Stomach (tissue), 9 donors: ENCODE measurements around the gene CLDN9. TPM values are rescaled to one million over a fixed set of nuclear protein-coding genes. Genes with fewer than 3 reads are reported as not detected.

Source experiments
- DNase-seq, 2 donors: peaks; one replicate each; pipeline versions ENCODE4 v3.0.0 to v3.0.0-alpha.2; 2013 to 2019
- H3K27ac ChIP-seq, 5 donors: fragments of 200-600 bp in 4 of 5; sonication (generic) in 4 of 5; one replicate each; pipeline ENCODE4 v1.5.1; 2013 to 2019; ENCODE audit warnings: mild to moderate bottlenecking in 1 of 5, moderate library complexity in 1 of 5
- H3K27me3 ChIP-seq, 3 donors: fragments of 200-600 bp; sonication (generic); one replicate each; pipeline ENCODE4 v1.5.1; 2017 to 2019; ENCODE audit warnings: mixed run types in 1 of 3
- H3K36me3 ChIP-seq, 4 donors: fragments of 200-600 bp; sonication (generic); 1 replicate in 3 of 4; 2 replicates in 1 of 4; pipeline ENCODE4 v1.5.1; 2016 to 2019
- H3K4me1 ChIP-seq, 4 donors: fragments of 200-600 bp; sonication (generic); one replicate each; pipeline ENCODE4 v1.5.1; 2016 to 2019
- H3K4me3 ChIP-seq, 4 donors: fragments of 200-600 bp; sonication (generic) in 3 of 4; one replicate each; pipeline ENCODE4 v1.5.1; 2016 to 2019; ENCODE audit warnings: mild to moderate bottlenecking in 1 of 4
- H3K9me3 ChIP-seq, 4 donors: fragments of 200-600 bp; sonication (generic); one replicate each; pipeline ENCODE4 v1.5.1; 2016 to 2019
- CTCF ChIP-seq, 7 experiments: fragments of 450-650 bp in 4 of 7; fragments of 200-600 bp in 3 of 7; sonication (generic) in 3 of 7; IDR thresholded peaks; one replicate each; pipeline ENCODE4 v1.5.1; 2016 to 2019; ENCODE audit warnings: antibody characterized with exemption in 7 of 7, control low read depth in 2 of 7, mild to moderate bottlenecking in 1 of 7
- EP300 ChIP-seq: sonication (generic); formaldehyde crosslinking; IDR thresholded peaks from one replicate; pipeline ENCODE4 v1.6.1; 2017; ENCODE audit warnings: antibody characterized with exemption
- POLR2A ChIP-seq, 4 donors: fragments of 450-650 bp; IDR thresholded peaks; one replicate each; pipeline ENCODE4 v1.6.1; 2016; ENCODE audit warnings: antibody characterized with exemption in 4 of 4, control low read depth in 2 of 4, mild to moderate bottlenecking in 1 of 4, moderate library complexity in 1 of 4
- POLR2AphosphoS5 ChIP-seq, 3 donors: sonication (generic); formaldehyde crosslinking; IDR thresholded peaks; one replicate each; pipeline ENCODE4 v1.6.1; 2016; ENCODE audit warnings: antibody characterized with exemption in 3 of 3
- WGBS, 5 donors: extraction: QIAGEN DNeasy Blood & Tissue Kit in 3 of 5; methylation state at CpG; one replicate each; pipeline versions ENCODE4 v1.1.5 to v1.1.7; 2013 to 2018; 5-methylcytosine and 5-hydroxymethylcytosine counted together
- intact Hi-C: fragments of 100-400 bp; cut with DNase I; formaldehyde crosslinking; loops from one replicate; pipeline ENCODE4 v1.15.1; 2023; ENCODE audit warnings: low total_unique reads
- polyA plus RNA-seq, 3 donors: library from polyadenylated mRNA; stranded (reverse); fragments of 200-250 nt; gene quantifications; one replicate each; pipeline ENCODE4 v1.2.3, GENCODE V29; 2013
- small RNA-seq, 4 donors: library from RNA; depleted of rRNA; stranded (forward); fragments of <200 nt; gene quantifications; one replicate each; pipeline ENCODE3, GENCODE V24; 2016
- total RNA-seq, 5 donors: library from RNA; depleted of rRNA; stranded (reverse); fragments of >200 nt; gene quantifications; one replicate each; pipeline versions ENCODE4 v1.1.0 to v1.2.3, GENCODE V29; 2014 to 2016
- donor health status: healthy with polysubstance abuse.
- donor health status: Bipolar disorder and iron deficiency.
- donor health status: healthy.

Gene CLDN9
- total and polyA plus RNA-seq, 8 donors: 0.28 to 0.31 TPM; not detected in 6

- Histone ChIP-seq H3K27ac (peak overlapping the region in 1 of 5 donors; percentile 76), H3K4me3 (no peak overlapping the region), H3K4me1 (peaks cover 16 to 50% (median 27%) of the 10 kb centered on the region in 4 donors), H3K27me3 (no peaks in the 10 kb centered on the region), H3K9me3 (no peaks in the 10 kb centered on the region), H3K36me3 (peaks cover 0 to 4% (median 0%) of the 10 kb centered on the region in 4 donors)
- no peak for DNase-seq
- TF ChIP-seq POLR2AphosphoS5 (IDR thresholded peaks at IDR 0.05) (no peak), POLR2A (IDR thresholded peaks at IDR 0.05) (no peak), CTCF (IDR thresholded peaks at IDR 0.05) (no peak), EP300 (no peak)
- intact Hi-C loops: no loop called here
- WGBS, 5 donors: 92 to 96% (median 93%) methylated on average over 8 of the region's 8 CpGs
Measured at GRCh38 chr16:3063625-3064386, 51.1 kb downstream of the CLDN9 start.

Small RNA genes lying within 50 kb of the gene (small RNA-seq; reads per million reads assigned to genes)
- gene LINC00514: 0 reads per million in 4 donors

Other genes starting within 250 kb of the CLDN9 start
- gene ELOB, start 235.6 kb upstream of the CLDN9 start, total RNA-seq: 100 to 1,000 TPM in 4 of 5 donors, 10 to 100 TPM in 1; 68.1 to 279 (median 174) TPM
- 100 to 1,000 TPM; 386 to 713 (median 456) TPM for gene ELOB, start 235.6 kb upstream of the CLDN9 start, polyA plus RNA-seq
- not detected for gene PRSS33, start 225.4 kb upstream of the CLDN9 start, total RNA-seq
- not detected for gene PRSS33, start 225.4 kb upstream of the CLDN9 start, polyA plus RNA-seq
- gene PRSS41, start 214.5 kb upstream of the CLDN9 start, total RNA-seq: not detected
- not detected for gene PRSS41, start 214.5 kb upstream of the CLDN9 start, polyA plus RNA-seq
- gene PRSS21, start 195.7 kb upstream of the CLDN9 start, total RNA-seq: 1 to 10 TPM in 1 of 5 donors, not detected in 4; 1.1 TPM
- 1 to 10 TPM in 1 of 3 donors, under 1 TPM in 2; 0.50 to 2.9 (median 0.65) TPM for gene PRSS21, start 195.7 kb upstream of the CLDN9 start, polyA plus RNA-seq
- gene ZG16B, start 182.6 kb upstream of the CLDN9 start, total RNA-seq: 10 to 100 TPM in 2 of 5 donors, not detected in 3; 15.6 to 39.0 TPM
- 10 to 100 TPM; 13.0 to 35.4 (median 22.3) TPM for gene ZG16B, start 182.6 kb upstream of the CLDN9 start, polyA plus RNA-seq
- 10 to 100 TPM in 2 of 5 donors, 1 to 10 TPM in 2, not detected in 1; 1.8 to 33.2 (median 9.8) TPM for gene PRSS22, start 154.8 kb upstream of the CLDN9 start, total RNA-seq
- 10 to 100 TPM in 2 of 3 donors, 1 to 10 TPM in 1; 5.2 to 62.2 (median 22.7) TPM for gene PRSS22, start 154.8 kb upstream of the CLDN9 start, polyA plus RNA-seq
- gene FLYWCH2, start 129.7 kb upstream of the CLDN9 start, total RNA-seq: 10 to 100 TPM; 19.6 to 76.4 (median 52.4) TPM
- 10 to 100 TPM; 30.1 to 43.4 (median 39.0) TPM for gene FLYWCH2, start 129.7 kb upstream of the CLDN9 start, polyA plus RNA-seq
- gene FLYWCH1, start 101.0 kb upstream of the CLDN9 start, total RNA-seq: 100 to 1,000 TPM in 1 of 5 donors, 10 to 100 TPM in 4; 10.5 to 121 (median 26.5) TPM
- 10 to 100 TPM in 2 of 3 donors, 1 to 10 TPM in 1; 8.1 to 18.1 (median 12.0) TPM for gene FLYWCH1, start 101.0 kb upstream of the CLDN9 start, polyA plus RNA-seq
- under 1 TPM in 1 of 5 donors, not detected in 4; 0.37 TPM for gene KREMEN2, start 48.6 kb upstream of the CLDN9 start, total RNA-seq
- 1 to 10 TPM in 1 of 3 donors, not detected in 2; 1.1 TPM for gene KREMEN2, start 48.6 kb upstream of the CLDN9 start, polyA plus RNA-seq
- 10 to 100 TPM in 2 of 5 donors, 1 to 10 TPM in 3; 4.8 to 43.2 (median 8.4) TPM for gene PAQR4, start 43.6 kb upstream of the CLDN9 start, total RNA-seq
- 10 to 100 TPM in 2 of 3 donors, 1 to 10 TPM in 1; 2.7 to 15.3 (median 10.9) TPM for gene PAQR4, start 43.6 kb upstream of the CLDN9 start, polyA plus RNA-seq
- 10 to 100 TPM in 2 of 5 donors, 1 to 10 TPM in 3; 2.4 to 19.3 (median 9.6) TPM for gene PKMYT1, start 32.5 kb upstream of the CLDN9 start, total RNA-seq
- gene PKMYT1, start 32.5 kb upstream of the CLDN9 start, polyA plus RNA-seq: 10 to 100 TPM in 1 of 3 donors, 1 to 10 TPM in 2; 1.8 to 15.9 (median 9.5) TPM
- not detected for gene CLDN6, start 5.3 kb downstream of the CLDN9 start, total RNA-seq
- not detected for gene CLDN6, start 5.3 kb downstream of the CLDN9 start, polyA plus RNA-seq
- 100 to 1,000 TPM in 2 of 5 donors, 10 to 100 TPM in 2, 1 to 10 TPM in 1; 1.8 to 134 (median 77.2) TPM for gene TNFRSF12A, start 7.4 kb downstream of the CLDN9 start, total RNA-seq
- gene TNFRSF12A, start 7.4 kb downstream of the CLDN9 start, polyA plus RNA-seq: 100 to 1,000 TPM in 1 of 3 donors, 10 to 100 TPM in 2; 20.3 to 117 (median 25.8) TPM
- 10 to 100 TPM; 11.0 to 94.7 (median 21.7) TPM for gene HCFC1R1, start 11.0 kb downstream of the CLDN9 start, total RNA-seq
- gene HCFC1R1, start 11.0 kb downstream of the CLDN9 start, polyA plus RNA-seq: 100 to 1,000 TPM in 2 of 3 donors, 10 to 100 TPM in 1; 71.7 to 128 (median 102) TPM
- gene THOC6, start 11.1 kb downstream of the CLDN9 start, total RNA-seq: 10 to 100 TPM in 4 of 5 donors, not detected in 1; 10.5 to 97.9 (median 22.2) TPM
- 10 to 100 TPM; 15.3 to 39.0 (median 32.8) TPM for gene THOC6, start 11.1 kb downstream of the CLDN9 start, polyA plus RNA-seq
- 100 to 1,000 TPM in 1 of 5 donors, 10 to 100 TPM in 4; 18.4 to 693 (median 59.4) TPM for gene BICDL2, start 24.0 kb downstream of the CLDN9 start, total RNA-seq
- gene BICDL2, start 24.0 kb downstream of the CLDN9 start, polyA plus RNA-seq: 10 to 100 TPM; 26.0 to 79.7 (median 29.0) TPM
- gene MMP25, start 33.6 kb downstream of the CLDN9 start, total RNA-seq: 1 to 10 TPM in 2 of 5 donors, not detected in 3; 1.1 to 1.6 TPM
- gene MMP25, start 33.6 kb downstream of the CLDN9 start, polyA plus RNA-seq: 1 to 10 TPM in 1 of 3 donors, under 1 TPM in 2; 0.48 to 2.9 (median 0.61) TPM
- 100 to 1,000 TPM in 1 of 5 donors, 10 to 100 TPM in 3, 1 to 10 TPM in 1; 9.9 to 504 (median 90.4) TPM for gene IL32, start 52.7 kb downstream of the CLDN9 start, total RNA-seq
- gene IL32, start 52.7 kb downstream of the CLDN9 start, polyA plus RNA-seq: 100 to 1,000 TPM in 1 of 3 donors, 10 to 100 TPM in 2; 56.3 to 129 (median 60.9) TPM
- gene ZSCAN10, start 86.4 kb downstream of the CLDN9 start, total RNA-seq: not detected
- gene ZSCAN10, start 86.4 kb downstream of the CLDN9 start, polyA plus RNA-seq: not detected
- 10 to 100 TPM in 1 of 5 donors, 1 to 10 TPM in 3, under 1 TPM in 1; 0.87 to 21.9 (median 5.5) TPM for gene ZNF205, start 99.7 kb downstream of the CLDN9 start, total RNA-seq
- 10 to 100 TPM; 16.6 to 27.5 (median 20.9) TPM for gene ZNF205, start 99.7 kb downstream of the CLDN9 start, polyA plus RNA-seq
- 10 to 100 TPM in 3 of 5 donors, 1 to 10 TPM in 2; 1.3 to 87.8 (median 20.0) TPM for gene ZNF213, start 122.1 kb downstream of the CLDN9 start, total RNA-seq
- gene ZNF213, start 122.1 kb downstream of the CLDN9 start, polyA plus RNA-seq: 1 to 10 TPM; 5.8 to 6.7 (median 6.1) TPM
- gene OR1F1, start 175.3 kb downstream of the CLDN9 start, total RNA-seq: not detected
- not detected for gene OR1F1, start 175.3 kb downstream of the CLDN9 start, polyA plus RNA-seq
- gene ZNF200, start 222.2 kb downstream of the CLDN9 start, total RNA-seq: 1 to 10 TPM; 4.7 to 8.7 (median 6.2) TPM
- 1 to 10 TPM; 2.2 to 3.1 (median 2.9) TPM for gene ZNF200, start 222.2 kb downstream of the CLDN9 start, polyA plus RNA-seq
- gene MEFV, start 243.7 kb downstream of the CLDN9 start, total RNA-seq: 10 to 100 TPM in 1 of 5 donors, 1 to 10 TPM in 3, under 1 TPM in 1; 0.58 to 24.5 (median 1.7) TPM
- under 1 TPM; 0.15 to 0.44 (median 0.20) TPM for gene MEFV, start 243.7 kb downstream of the CLDN9 start, polyA plus RNA-seq